Measurements from ENCODE around the gene LYAR. TPM values are rescaled to one million over a fixed set of nuclear protein-coding genes. Genes with fewer than 3 reads are reported as not detected.

LYAR gene
- total RNA-seq, 4 donors from 2014 or later: 4.5 to 13.0 (median 10.4) TPM

DNA sequence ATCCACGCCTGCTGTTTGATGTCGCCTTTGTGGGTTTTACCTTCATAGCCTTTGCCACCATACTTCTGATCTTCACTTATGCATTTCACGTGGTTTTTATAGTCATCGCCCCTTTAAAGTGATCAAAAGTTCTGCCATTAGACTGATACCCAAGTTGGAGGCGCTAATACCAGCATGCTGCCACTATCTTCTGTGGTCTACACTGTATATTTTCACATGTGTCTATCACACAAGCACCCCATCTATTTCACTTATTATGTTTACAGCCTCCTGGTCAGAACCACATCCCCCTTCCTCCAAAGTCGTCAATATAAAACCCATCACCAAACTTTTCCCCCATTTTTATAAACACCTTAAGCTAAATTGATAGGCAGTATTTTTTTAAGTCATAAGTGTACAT, 8.2 kb downstream of the LYAR start:
- Histone ChIP-seq H3K9me3 (no peaks in the 10 kb centered on the region), H3K27me3 (no peaks in the 10 kb centered on the region), H3K4me1 (no peaks in the 10 kb centered on the region), H3K27ac (no peak overlapping the region), H3K36me3 (peaks cover 7 to 28% of the 10 kb centered on the region in 2 donors), H3K4me3 (replicated peaks in 1 of 3) (no peak overlapping the region)
- TF ChIP-seq, protein P1, sequence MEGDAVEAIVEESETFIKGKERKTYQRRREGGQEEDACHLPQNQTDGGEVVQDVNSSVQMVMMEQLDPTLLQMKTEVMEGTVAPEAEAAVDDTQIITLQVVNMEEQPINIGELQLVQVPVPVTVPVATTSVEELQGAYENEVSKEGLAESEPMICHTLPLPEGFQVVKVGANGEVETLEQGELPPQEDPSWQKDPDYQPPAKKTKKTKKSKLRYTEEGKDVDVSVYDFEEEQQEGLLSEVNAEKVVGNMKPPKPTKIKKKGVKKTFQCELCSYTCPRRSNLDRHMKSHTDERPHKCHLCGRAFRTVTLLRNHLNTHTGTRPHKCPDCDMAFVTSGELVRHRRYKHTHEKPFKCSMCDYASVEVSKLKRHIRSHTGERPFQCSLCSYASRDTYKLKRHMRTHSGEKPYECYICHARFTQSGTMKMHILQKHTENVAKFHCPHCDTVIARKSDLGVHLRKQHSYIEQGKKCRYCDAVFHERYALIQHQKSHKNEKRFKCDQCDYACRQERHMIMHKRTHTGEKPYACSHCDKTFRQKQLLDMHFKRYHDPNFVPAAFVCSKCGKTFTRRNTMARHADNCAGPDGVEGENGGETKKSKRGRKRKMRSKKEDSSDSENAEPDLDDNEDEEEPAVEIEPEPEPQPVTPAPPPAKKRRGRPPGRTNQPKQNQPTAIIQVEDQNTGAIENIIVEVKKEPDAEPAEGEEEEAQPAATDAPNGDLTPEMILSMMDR (IDR thresholded peaks at IDR 0.05): no peak
- WGBS, 2 donors: 95% methylated on average over 6 of the region's 6 CpGs
- DNase-seq: no peak
- intact Hi-C loops (cut with DNase I): no loop called here

DNA sequence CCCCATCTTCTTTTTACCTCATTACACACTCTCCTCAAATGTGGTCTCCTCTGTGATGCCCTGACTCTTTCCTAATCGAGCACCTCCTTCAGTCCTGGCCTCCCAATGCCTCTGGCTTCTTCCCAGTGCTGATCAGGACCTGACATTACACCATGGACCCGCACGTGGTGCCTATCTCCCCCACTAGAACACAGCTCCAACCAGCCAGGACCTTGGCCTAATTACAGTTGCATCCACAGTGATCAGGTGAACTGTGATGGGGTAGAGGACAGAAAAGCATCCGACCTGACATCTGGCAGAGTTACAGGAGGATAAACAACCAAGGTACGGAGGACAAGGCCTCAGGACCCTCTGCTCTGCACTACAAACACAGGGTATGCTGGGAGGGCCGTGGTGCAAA, 12.4 kb downstream of the LYAR start:
- no peak for DNase-seq
- TF ChIP-seq POLR2A (IDR thresholded peaks at IDR 0.05): no peak
- TF ChIP-seq, protein P1 (IDR thresholded peaks at IDR 0.05): no peak
- Histone ChIP-seq H3K27ac (no peak overlapping the region), H3K9me3 (no peaks in the 10 kb centered on the region), H3K36me3 (peaks cover 13 to 43% of the 10 kb centered on the region in 2 donors), H3K4me3 (replicated peaks in 1 of 3) (no peak overlapping the region), H3K4me1 (no peaks in the 10 kb centered on the region), H3K27me3 (no peaks in the 10 kb centered on the region)
- intact Hi-C loops (cut with DNase I): no loop called here
- WGBS, 2 donors: 75 to 78% methylated on average over 6 of the region's 6 CpGs

DNA sequence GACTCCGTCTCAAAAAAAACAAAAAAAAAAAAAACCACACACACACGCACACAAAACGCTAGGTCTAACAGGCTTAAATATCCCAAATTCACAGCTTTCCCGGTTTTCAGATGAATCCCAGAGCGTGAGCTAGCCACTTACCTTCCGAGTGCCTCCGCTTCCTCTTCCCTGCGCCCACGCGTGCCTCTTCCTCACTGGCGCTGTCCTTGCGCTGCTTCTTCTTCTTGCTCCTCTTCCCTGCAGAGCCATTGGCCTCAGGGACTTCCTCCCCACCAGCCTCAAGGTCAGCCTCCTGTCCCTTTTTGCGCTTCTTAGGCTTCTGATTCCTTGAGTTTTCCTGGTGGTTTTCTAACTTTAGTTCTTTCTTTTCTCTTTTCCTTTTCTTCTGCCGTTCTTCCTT, 15.7 kb downstream of the LYAR start:
- Histone ChIP-seq H3K9me3 (no peaks in the 10 kb centered on the region), H3K4me1 (no peaks in the 10 kb centered on the region), H3K36me3 (peaks cover 17 to 36% of the 10 kb centered on the region in 2 donors), H3K27ac (no peak overlapping the region), H3K27me3 (no peaks in the 10 kb centered on the region), H3K4me3 (replicated peaks in 1 of 3) (no peak overlapping the region)
- WGBS, 2 donors: 95 to 96% methylated on average over 14 of the region's 14 CpGs
- intact Hi-C loops (cut with DNase I): no loop called here
- TF ChIP-seq, protein P1 (IDR thresholded peaks at IDR 0.05): no peak
- no peak for TF ChIP-seq POLR2A (IDR thresholded peaks at IDR 0.05)
- no peak for DNase-seq

DNA sequence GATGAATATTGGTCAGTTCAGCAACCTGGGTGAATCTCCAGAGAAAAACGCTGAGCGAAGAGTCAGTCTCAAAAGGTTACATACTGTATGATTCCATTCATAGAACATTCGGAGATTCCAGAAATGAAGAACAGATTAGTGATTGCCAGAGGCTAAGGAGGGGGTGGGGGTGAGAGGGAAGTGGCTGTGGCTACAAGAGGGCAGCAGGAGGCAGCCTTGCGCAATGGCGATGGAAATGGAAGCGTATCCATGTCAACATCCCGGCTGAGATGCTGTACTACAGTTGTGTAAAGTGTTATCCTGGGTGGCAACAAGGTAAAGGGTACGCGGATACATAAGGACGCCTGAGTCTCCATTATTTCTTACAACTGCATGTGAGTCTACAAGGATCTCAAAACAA, 18.0 kb downstream of the LYAR start:
- no peaks in the 10 kb centered on the region for H3K9me3 ChIP-seq
- no peaks in the 10 kb centered on the region for H3K4me1 ChIP-seq
- H3K27ac ChIP-seq: no peak overlapping the region
- intact Hi-C loops (cut with DNase I): no loop called here
- no peak overlapping the region for H3K4me3 ChIP-seq (replicated peaks in 1 of 3)
- H3K27me3 ChIP-seq: no peaks in the 10 kb centered on the region
- peaks cover 17 to 31% of the 10 kb centered on the region in 2 donors for H3K36me3 ChIP-seq
- DNase-seq: no peak
- WGBS, 2 donors: 87 to 90% methylated on average over 10 of the region's 10 CpGs
- TF ChIP-seq, protein P1 (IDR thresholded peaks at IDR 0.05): no peak
- TF ChIP-seq POLR2A (IDR thresholded peaks at IDR 0.05): no peak

DNA sequence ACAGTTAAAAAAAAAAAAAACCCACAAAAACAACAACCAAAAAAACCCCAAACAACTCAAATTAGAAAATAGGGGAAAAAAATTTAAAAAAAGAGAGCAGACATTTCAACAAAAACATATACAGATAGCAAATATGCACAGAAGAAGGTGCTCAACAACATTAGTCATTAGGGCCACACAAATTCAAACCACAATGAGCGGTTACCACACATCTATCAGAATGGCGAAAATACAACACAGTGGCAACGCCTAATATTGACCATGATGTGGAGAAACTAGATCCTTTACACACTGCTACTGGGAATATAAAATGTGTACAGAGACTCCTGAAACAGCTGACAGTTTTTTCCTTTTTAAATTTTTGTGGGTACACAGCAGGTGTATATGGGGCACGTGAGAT, 19.4 kb downstream of the LYAR start:
- intact Hi-C loops (cut with DNase I): no loop called here
- H3K36me3 ChIP-seq: peaks cover 17 to 31% of the 10 kb centered on the region in 2 donors

More for the DNA sequence above, 19.4 kb downstream of the LYAR start:
- H3K27ac ChIP-seq: no peak overlapping the region
- no peaks in the 10 kb centered on the region for H3K9me3 ChIP-seq
- H3K4me1 ChIP-seq: no peaks in the 10 kb centered on the region
- TF ChIP-seq, protein P1 (IDR thresholded peaks at IDR 0.05): no peak
- TF ChIP-seq POLR2A (IDR thresholded peaks at IDR 0.05): no peak
- no peaks in the 10 kb centered on the region for H3K27me3 ChIP-seq
- no peak overlapping the region for H3K4me3 ChIP-seq (replicated peaks in 1 of 3)
- DNase-seq: no peak
- 72 to 73% methylated on average over 4 of the region's 4 CpGs for WGBS, 2 donors

Data from thyroid gland (tissue), 4 donors.